ENCODE data around the gene SEMA4F. TPM values are rescaled to one million over a fixed set of nuclear protein-coding genes. Genes with fewer than 3 reads are reported as not detected.

Gene SEMA4F
- total RNA-seq, 1 donor from 2014 or later, result 17.4 TPM

DNA sequence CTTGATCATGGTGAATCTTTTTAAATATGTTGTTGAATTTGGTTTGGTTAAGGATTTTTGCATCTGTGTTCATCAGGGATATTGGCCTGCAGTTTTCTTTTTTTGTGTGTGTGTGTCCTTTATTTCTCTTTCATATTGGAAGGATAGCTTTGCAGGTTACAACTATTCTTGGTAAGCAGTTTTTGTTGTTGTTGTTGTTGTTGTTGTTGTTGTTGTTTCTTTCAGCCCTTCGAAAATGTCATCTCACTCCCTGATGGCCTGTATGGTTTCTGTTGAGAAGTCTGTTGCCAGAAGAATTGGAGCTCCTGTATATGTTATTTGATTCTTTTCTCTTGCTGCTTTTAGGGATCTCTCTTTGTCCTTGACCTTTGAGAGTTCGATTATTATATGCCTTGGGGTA, 74.8 kb downstream of the SEMA4F start:
- H3K4me3 Mint-ChIP-seq (ENCODE audit: unreplicated experiment), result no peak overlapping the region
- TF ChIP-seq, protein P1, sequence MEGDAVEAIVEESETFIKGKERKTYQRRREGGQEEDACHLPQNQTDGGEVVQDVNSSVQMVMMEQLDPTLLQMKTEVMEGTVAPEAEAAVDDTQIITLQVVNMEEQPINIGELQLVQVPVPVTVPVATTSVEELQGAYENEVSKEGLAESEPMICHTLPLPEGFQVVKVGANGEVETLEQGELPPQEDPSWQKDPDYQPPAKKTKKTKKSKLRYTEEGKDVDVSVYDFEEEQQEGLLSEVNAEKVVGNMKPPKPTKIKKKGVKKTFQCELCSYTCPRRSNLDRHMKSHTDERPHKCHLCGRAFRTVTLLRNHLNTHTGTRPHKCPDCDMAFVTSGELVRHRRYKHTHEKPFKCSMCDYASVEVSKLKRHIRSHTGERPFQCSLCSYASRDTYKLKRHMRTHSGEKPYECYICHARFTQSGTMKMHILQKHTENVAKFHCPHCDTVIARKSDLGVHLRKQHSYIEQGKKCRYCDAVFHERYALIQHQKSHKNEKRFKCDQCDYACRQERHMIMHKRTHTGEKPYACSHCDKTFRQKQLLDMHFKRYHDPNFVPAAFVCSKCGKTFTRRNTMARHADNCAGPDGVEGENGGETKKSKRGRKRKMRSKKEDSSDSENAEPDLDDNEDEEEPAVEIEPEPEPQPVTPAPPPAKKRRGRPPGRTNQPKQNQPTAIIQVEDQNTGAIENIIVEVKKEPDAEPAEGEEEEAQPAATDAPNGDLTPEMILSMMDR (IDR thresholded peaks at IDR 0.05), result no peak
- H3K9me3 Mint-ChIP-seq (ENCODE audit: low read depth), result peaks cover 15% of the 10 kb centered on the region

DNA sequence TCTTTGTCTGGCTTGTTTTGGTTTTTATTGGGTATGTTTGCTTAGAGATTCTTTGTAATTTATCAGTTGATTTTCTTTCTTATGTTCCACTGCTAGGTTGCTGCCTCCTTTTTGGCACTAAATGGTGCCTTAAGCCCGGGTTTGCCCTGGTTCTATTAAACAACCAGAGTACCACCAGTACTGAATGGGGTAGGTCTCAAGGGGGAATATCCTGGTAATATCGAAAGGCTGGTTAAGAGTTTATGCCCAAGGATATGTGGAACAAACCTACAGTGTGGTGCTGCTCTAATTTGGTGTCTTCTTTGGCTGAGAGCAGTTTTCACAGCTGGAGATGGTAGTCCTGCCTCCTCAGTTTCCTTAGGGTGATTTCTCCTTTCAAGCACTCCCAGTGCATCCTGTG, 76.5 kb downstream of the SEMA4F start:
- Mint-ChIP-seq H3K27ac (ENCODE audit: unreplicated experiment) (no peak overlapping the region), H3K4me3 (ENCODE audit: unreplicated experiment) (no peak overlapping the region), H3K27me3 (ENCODE audit: low read depth) (no peaks in the 10 kb centered on the region), H3K36me3 (ENCODE audit: low read depth) (peaks cover 5% of the 10 kb centered on the region), H3K4me1 (ENCODE audit: low read depth) (peaks cover 7% of the 10 kb centered on the region), H3K9me3 (ENCODE audit: low read depth) (peaks cover 15% of the 10 kb centered on the region)
- no peak for DNase-seq (ENCODE audit: low spot score)
- TF ChIP-seq, protein P1 (IDR thresholded peaks at IDR 0.05), result no peak

More for the DNA sequence above, 74.8 kb downstream of the SEMA4F start:
- no peaks in the 10 kb centered on the region for H3K27me3 Mint-ChIP-seq (ENCODE audit: low read depth)
- H3K4me1 Mint-ChIP-seq (ENCODE audit: low read depth), result no peaks in the 10 kb centered on the region
- H3K27ac Mint-ChIP-seq (ENCODE audit: unreplicated experiment), result no peak overlapping the region
- no peak for DNase-seq (ENCODE audit: low spot score)
- H3K36me3 Mint-ChIP-seq (ENCODE audit: low read depth), result peaks cover 5% of the 10 kb centered on the region

Other genes with a start within 250 kb of the SEMA4F start
- gene C2orf81, start 232.6 kb upstream of the SEMA4F start, total RNA-seq, result 1.3 to 3.4 TPM (median 1.5 TPM) in 3 replicates
- gene WDR54, start 232.5 kb upstream of the SEMA4F start, total RNA-seq, result 10.4 to 11.2 TPM (median 11.0 TPM) in 3 replicates
- 18.3 to 32.4 TPM (median 20.4 TPM) in 3 replicates for gene RTKN, start 212.3 kb upstream of the SEMA4F start, total RNA-seq
- 23.2 to 35.0 TPM (median 24.3 TPM) in 3 replicates for gene INO80B, start 199.2 kb upstream of the SEMA4F start, total RNA-seq
- 56.1 to 93.0 TPM (median 62.4 TPM) in 3 replicates for gene WBP1, start 195.8 kb upstream of the SEMA4F start, total RNA-seq
- gene MOGS, start 188.9 kb upstream of the SEMA4F start, total RNA-seq, result 62.6 to 79.0 TPM (median 67.1 TPM) in 3 replicates
- 39.9 to 59.8 TPM (median 49.5 TPM) in 3 replicates for gene MRPL53, start 181.6 kb upstream of the SEMA4F start, total RNA-seq
- gene CCDC142, start 171.2 kb upstream of the SEMA4F start, total RNA-seq, result 12.7 to 21.9 TPM (median 13.3 TPM) in 3 replicates
- 17.4 to 25.4 TPM (median 18.1 TPM) in 3 replicates for gene TTC31, start 171.2 kb upstream of the SEMA4F start, total RNA-seq
- 0.90 to 2.3 TPM (median 1.3 TPM) in 3 replicates for gene LBX2, start 154.6 kb upstream of the SEMA4F start, total RNA-seq
- 26.1 to 30.7 TPM (median 30.0 TPM) in 3 replicates for gene PCGF1, start 146.6 kb upstream of the SEMA4F start, total RNA-seq
- gene TLX2, start 139.8 kb upstream of the SEMA4F start, total RNA-seq, result 0.10 TPM in 1 of 3 replicates, not detected in the others
- 0.34 TPM in 1 of 3 replicates, not detected in the others for gene DQX1, start 128.0 kb upstream of the SEMA4F start, total RNA-seq
- 76.8 to 94.3 TPM (median 79.8 TPM) in 3 replicates for gene AUP1, start 124.5 kb upstream of the SEMA4F start, total RNA-seq
- 23.8 to 31.2 TPM (median 24.2 TPM) in 3 replicates for gene HTRA2, start 124.3 kb upstream of the SEMA4F start, total RNA-seq
- gene LOXL3, start 100.3 kb upstream of the SEMA4F start, total RNA-seq, result 107 to 112 TPM (median 109 TPM) in 3 replicates
- 33.6 to 46.0 TPM (median 44.4 TPM) in 3 replicates for gene DOK1, start 99.5 kb upstream of the SEMA4F start, total RNA-seq
- gene M1AP, start 5.9 kb upstream of the SEMA4F start, total RNA-seq, result 0.35 TPM in 1 of 3 replicates, not detected in the others
- gene HK2, start 179.9 kb downstream of the SEMA4F start, total RNA-seq, result 18.5 to 32.6 TPM (median 31.4 TPM) in 3 replicates

All from chondrocyte (in vitro differentiated cells).